MCF 10A (cell line): ENCODE data around the gene RAPSN. TPM values are rescaled to one million over a fixed set of nuclear protein-coding genes. Genes with fewer than 3 reads are reported as not detected.

Experiments
- BruUV-seq: library from RNA; stranded (reverse); fragments of 400-500 nt; replicated peaks from 2 replicates; lab custom pipeline; 2021; lab: Mats Ljungman, UMichigan
- CTCF ChIA-PET: fragments of 300-600 bp; sonication (Branson Sonifier 250); formaldehyde crosslinking; extraction: SDS; loops from one replicate; lab custom pipeline; 2021; ENCODE audit warnings: antibody characterized with exemption, inconsistent platforms; lab: Yijun Ruan, JAX
- POLR2A ChIA-PET: fragments of 300-600, 350-650 bp; sonication (Branson Sonifier 250); formaldehyde crosslinking; extraction: SDS; loops from one replicate; lab custom pipeline; 2020; ENCODE audit warnings: antibody characterized with exemption, inconsistent platforms; lab: Yijun Ruan, JAX
- DNase-seq: peaks from one replicate; pipeline ENCODE4 v3.0.0-alpha.2; 2018; ENCODE audit not compliant: unreplicated experiment
- H3K27ac Mint-ChIP-seq: one replicate; pipeline ENCODE4 v1.8.0; 2022; ENCODE audit warnings: mild to moderate bottlenecking, low read depth, mixed read lengths; ENCODE audit not compliant: unreplicated experiment
- H3K27me3 Mint-ChIP-seq: one replicate; pipeline ENCODE4 v1.8.0; 2022; ENCODE audit warnings: mixed read lengths; ENCODE audit not compliant: insufficient read depth, unreplicated experiment
- H3K36me3 Mint-ChIP-seq: one replicate; pipeline ENCODE4 v1.8.0; 2022; ENCODE audit warnings: mild to moderate bottlenecking, moderate library complexity, mixed read lengths; ENCODE audit not compliant: insufficient read depth, unreplicated experiment
- H3K4me1 Mint-ChIP-seq: one replicate; pipeline ENCODE4 v1.8.0; 2022; ENCODE audit warnings: mixed read lengths; ENCODE audit not compliant: insufficient read depth, unreplicated experiment
- H3K4me3 Mint-ChIP-seq: one replicate; pipeline ENCODE4 v1.8.0; 2022; ENCODE audit warnings: mild to moderate bottlenecking, moderate library complexity, mixed read lengths; ENCODE audit not compliant: unreplicated experiment
- H3K9me3 Mint-ChIP-seq: one replicate; pipeline ENCODE4 v1.8.0; 2022; ENCODE audit warnings: mixed read lengths; ENCODE audit not compliant: unreplicated experiment
- intact Hi-C: fragments of 100-400 bp; cut with micrococcal nuclease; formaldehyde crosslinking; loops from 2 replicates; pipeline ENCODE4 v1.14.1; 2022
- total RNA-seq: library from RNA; stranded (reverse); gene quantifications from 2 replicates; pipeline ENCODE4 v1.2.3, GENCODE V29; 2022
- TF ChIP-seq, protein P1 (sequence below): fragments of 200-600 bp; IDR thresholded peaks from one replicate; pipeline ENCODE4 v1.8.0; 2022; ENCODE audit warnings: antibody characterized with exemption, mild to moderate bottlenecking; ENCODE audit not compliant: unreplicated experiment

Gene RAPSN
- total RNA-seq, 1 experiment from 2014 or later = 0.51 TPM

DNA sequence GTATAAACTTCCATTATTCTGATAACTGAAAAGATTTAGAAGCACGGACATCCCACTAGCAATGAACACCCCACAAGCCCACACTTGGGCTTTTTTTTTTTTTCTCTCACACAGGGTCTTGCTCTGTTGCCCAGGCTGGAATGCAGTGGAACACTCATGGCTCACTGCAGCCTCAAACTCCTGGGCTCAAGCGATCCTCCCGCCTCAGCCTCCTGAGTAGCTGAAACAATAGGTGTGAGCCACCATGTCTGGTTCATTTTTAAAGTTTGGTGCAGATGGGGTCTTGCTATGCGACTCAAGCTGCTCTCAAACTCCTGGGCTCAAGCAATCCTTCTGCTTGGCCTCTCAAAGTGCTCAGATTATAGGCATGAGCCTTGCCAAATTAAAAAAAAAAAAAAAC, 3.1 kb downstream of the RAPSN start:
- TF ChIP-seq, protein P1, sequence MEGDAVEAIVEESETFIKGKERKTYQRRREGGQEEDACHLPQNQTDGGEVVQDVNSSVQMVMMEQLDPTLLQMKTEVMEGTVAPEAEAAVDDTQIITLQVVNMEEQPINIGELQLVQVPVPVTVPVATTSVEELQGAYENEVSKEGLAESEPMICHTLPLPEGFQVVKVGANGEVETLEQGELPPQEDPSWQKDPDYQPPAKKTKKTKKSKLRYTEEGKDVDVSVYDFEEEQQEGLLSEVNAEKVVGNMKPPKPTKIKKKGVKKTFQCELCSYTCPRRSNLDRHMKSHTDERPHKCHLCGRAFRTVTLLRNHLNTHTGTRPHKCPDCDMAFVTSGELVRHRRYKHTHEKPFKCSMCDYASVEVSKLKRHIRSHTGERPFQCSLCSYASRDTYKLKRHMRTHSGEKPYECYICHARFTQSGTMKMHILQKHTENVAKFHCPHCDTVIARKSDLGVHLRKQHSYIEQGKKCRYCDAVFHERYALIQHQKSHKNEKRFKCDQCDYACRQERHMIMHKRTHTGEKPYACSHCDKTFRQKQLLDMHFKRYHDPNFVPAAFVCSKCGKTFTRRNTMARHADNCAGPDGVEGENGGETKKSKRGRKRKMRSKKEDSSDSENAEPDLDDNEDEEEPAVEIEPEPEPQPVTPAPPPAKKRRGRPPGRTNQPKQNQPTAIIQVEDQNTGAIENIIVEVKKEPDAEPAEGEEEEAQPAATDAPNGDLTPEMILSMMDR = no peak
- intact Hi-C loops = no loop called here
- DNase-seq = no peak
- ChIA-PET POLR2A (interaction anchor here (0.6 kb wide), 1 partner anchor 20 kb away, joined by 5 read pairs; the partner anchor contains the start of gene PSMC3), CTCF (interaction anchor here (0.6 to 1.4 kb wide), 2 partner anchors 15 to 72 kb away, joined by 4 to 5 read pairs; no protein-coding TSS in a partner anchor)
- no peak overlapping the region for H3K4me3 Mint-ChIP-seq
- no TSS peak for BruUV-seq
- H3K4me1 Mint-ChIP-seq = no peaks in the 10 kb centered on the region
- no peaks in the 10 kb centered on the region for H3K36me3 Mint-ChIP-seq
- H3K9me3 Mint-ChIP-seq = no peaks in the 10 kb centered on the region
- H3K27ac Mint-ChIP-seq = no peak overlapping the region
- no peaks in the 10 kb centered on the region for H3K27me3 Mint-ChIP-seq

DNA sequence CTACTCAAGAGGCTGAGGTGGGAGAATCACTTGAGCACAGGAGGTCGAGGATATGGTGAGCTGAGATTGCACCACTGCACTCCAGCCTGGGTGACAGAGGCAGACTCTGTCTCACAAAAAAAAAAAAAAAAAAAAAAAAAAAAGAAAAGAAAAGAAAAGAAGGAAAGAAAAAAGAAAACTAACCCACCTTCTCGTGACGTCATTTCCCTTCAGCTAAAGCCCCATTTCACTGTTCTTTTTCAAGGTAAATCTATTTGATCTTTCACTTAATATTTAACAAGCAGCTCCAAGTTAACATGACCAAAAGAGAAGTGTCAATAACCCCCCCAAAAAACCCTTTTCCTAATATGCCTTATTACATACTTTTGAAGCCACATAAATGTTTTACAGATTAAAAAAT, 5.1 kb downstream of the RAPSN start:
- no peak for DNase-seq
- Mint-ChIP-seq H3K27ac (no peak overlapping the region), H3K27me3 (no peaks in the 10 kb centered on the region), H3K9me3 (no peaks in the 10 kb centered on the region), H3K36me3 (no peaks in the 10 kb centered on the region), H3K4me3 (no peak overlapping the region), H3K4me1 (no peaks in the 10 kb centered on the region)
- intact Hi-C loops = no loop called here
- ChIA-PET CTCF (interaction anchor here (0.5 to 1.5 kb wide), 7 partner anchors 10 to 304 kb away, joined by 3 to 8 read pairs (median 3); no protein-coding TSS in a partner anchor), POLR2A (interaction anchor here (0.8 kb wide), 1 partner anchor 12 kb away, joined by 5 read pairs; no protein-coding TSS in a partner anchor)
- TF ChIP-seq, protein P1 = no peak
- BruUV-seq = no TSS peak

DNA sequence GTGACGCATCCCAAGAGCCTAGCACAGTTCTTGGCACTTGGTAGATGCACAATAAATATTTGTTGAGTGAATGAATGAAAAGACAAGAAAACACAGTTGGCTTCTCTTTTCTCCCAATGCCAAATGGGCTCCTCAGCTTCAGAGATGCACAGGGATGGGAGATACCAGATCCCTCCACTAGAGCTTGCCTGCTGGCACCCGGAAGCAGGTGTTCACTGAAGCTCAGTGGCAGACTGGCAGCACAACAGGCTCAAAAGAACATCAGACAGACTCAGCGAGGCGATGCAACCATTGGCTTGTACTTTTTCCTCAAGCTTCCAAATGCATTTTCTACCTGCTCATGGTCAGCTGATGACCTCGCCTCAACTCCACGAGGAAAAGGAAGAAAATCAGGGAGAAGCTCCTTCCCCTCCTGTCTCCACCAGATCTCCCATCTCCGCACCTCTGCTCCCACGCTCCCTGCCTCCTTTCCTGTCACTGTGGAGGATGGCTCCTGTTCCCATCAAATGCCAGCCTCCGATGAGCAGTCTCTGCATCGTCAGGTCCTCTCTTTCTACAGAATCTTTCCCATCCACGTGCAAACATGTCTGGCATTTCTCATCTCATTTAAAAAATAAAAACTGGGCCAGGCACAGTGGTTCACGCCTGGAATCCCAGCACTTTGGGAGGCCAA, 5.8 kb downstream of the RAPSN start:
- H3K36me3 Mint-ChIP-seq = no peaks in the 10 kb centered on the region
- intact Hi-C loops = no loop called here
- no peaks in the 10 kb centered on the region for H3K9me3 Mint-ChIP-seq
- no peaks in the 10 kb centered on the region for H3K4me1 Mint-ChIP-seq
- TF ChIP-seq, protein P1 = no peak
- BruUV-seq = no TSS peak
- CTCF ChIA-PET = interaction anchor here (0.5 to 1.5 kb wide), 4 partner anchors 10 to 177 kb away, joined by 3 to 8 read pairs (median 4); no protein-coding TSS in a partner anchor
- H3K27ac Mint-ChIP-seq = no peak overlapping the region
- POLR2A ChIA-PET = interaction anchor here (0.7 to 0.8 kb wide), 2 partner anchors 11 to 32 kb away, joined by 5 read pairs; no protein-coding TSS in a partner anchor
- H3K4me3 Mint-ChIP-seq = no peak overlapping the region
- DNase-seq = no peak
- H3K27me3 Mint-ChIP-seq = no peaks in the 10 kb centered on the region

DNA sequence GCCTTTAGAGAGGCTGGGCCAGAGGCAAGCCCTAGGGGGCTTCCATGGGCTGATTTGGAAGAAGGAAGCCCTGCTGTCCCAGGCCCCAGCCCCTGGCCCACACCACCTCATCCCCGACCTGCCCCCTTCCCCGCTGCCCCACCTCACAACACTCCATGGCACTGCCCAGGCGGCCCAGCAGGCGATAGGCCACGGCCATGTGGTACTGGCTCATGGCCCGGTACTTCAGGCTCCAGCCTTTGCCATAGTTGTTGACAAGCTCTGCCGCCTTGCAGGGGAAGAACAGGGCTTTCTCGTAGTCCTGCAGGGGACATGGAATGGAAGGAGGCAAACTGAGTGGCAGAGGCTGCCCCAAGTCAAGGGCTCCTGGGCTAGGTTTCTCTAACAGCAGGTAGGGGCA, 6.4 kb downstream of the RAPSN start:
- intact Hi-C loops = no loop called here
- Mint-ChIP-seq H3K36me3 (no peaks in the 10 kb centered on the region), H3K4me3 (no peak overlapping the region), H3K27me3 (no peaks in the 10 kb centered on the region), H3K27ac (no peak overlapping the region), H3K9me3 (no peaks in the 10 kb centered on the region), H3K4me1 (no peaks in the 10 kb centered on the region)
- ChIA-PET CTCF (no interaction called here), POLR2A (interaction anchor here (0.7 kb wide), 1 partner anchor 33 kb away, joined by 5 read pairs; no protein-coding TSS in a partner anchor)
- DNase-seq = no peak
- BruUV-seq = no TSS peak
- TF ChIP-seq, protein P1 = no peak
